ENCODE measurements around the gene ACTR3. TPM values are rescaled to one million over a fixed set of nuclear protein-coding genes. Genes with fewer than 3 reads are reported as not detected.

Gene ACTR3
- total and polyA plus RNA-seq, 11 donors: 15.3 to 238 (median 115) TPM

GRCh38 chr2:113878743-113879142, 11.1 kb upstream of the ACTR3 start:
- intact Hi-C loops (cut with DNase I): no loop called here
- no peak for ATAC-seq
- no peaks in the 10 kb centered on the region for H3K27me3 ChIP-seq
- 83 to 95% (median 91%) methylated on average over 1 of the region's 1 CpG for WGBS, 4 donors
- no peak overlapping the region for H3K4me3 ChIP-seq
- no peaks in the 10 kb centered on the region for H3K9me3 ChIP-seq
- no peak overlapping the region for H3K27ac ChIP-seq
- peaks cover 0 to 3% (median 0%) of the 10 kb centered on the region in 9 donors for H3K36me3 ChIP-seq
- DNase-seq: no peak
- no peak for TF ChIP-seq CTCF (IDR thresholded peaks at IDR 0.05)
- no peak for TF ChIP-seq POLR2A (IDR thresholded peaks at IDR 0.05)
- peaks cover 0 to 21% (median 7%) of the 10 kb centered on the region in 12 donors for H3K4me1 ChIP-seq

- Histone ChIP-seq H3K4me1 (peaks cover 0 to 21% (median 7%) of the 10 kb centered on the region in 12 donors), H3K4me3 (no peak overlapping the region), H3K36me3 (peaks cover 0 to 3% (median 0%) of the 10 kb centered on the region in 9 donors), H3K27me3 (no peaks in the 10 kb centered on the region), H3K9me3 (no peaks in the 10 kb centered on the region), H3K27ac (peak overlapping the region in 1 of 12 donors; percentile 1)
- intact Hi-C loops (cut with DNase I): no loop called here
- DNase-seq: no peak
- WGBS, 4 donors: 31 to 51% (median 44%) methylated on average over 3 of the region's 3 CpGs
- ATAC-seq: peak in 3 of 4 donors; percentile 55 to 77 (median 64)
- TF ChIP-seq CTCF (IDR thresholded peaks at IDR 0.05): no peak
- no peak for TF ChIP-seq POLR2A (IDR thresholded peaks at IDR 0.05)
Observed at GRCh38 chr2:113879457-113879856, 10.4 kb upstream of the ACTR3 start.

GRCh38 chr2:113886479-113887008, 3.3 kb upstream of the ACTR3 start:
- H3K4me1 ChIP-seq: peaks cover 0 to 45% (median 22%) of the 10 kb centered on the region in 12 donors
- H3K9me3 ChIP-seq: no peaks in the 10 kb centered on the region
- peak overlapping the region in 9 of 12 donors; percentile 2 to 99 (median 24) for H3K27ac ChIP-seq
- peak in 2 of 4 donors; percentile 13 to 21 for ATAC-seq
- H3K36me3 ChIP-seq: peaks cover 0 to 3% (median 0%) of the 10 kb centered on the region in 9 donors
- intact Hi-C loops (cut with DNase I): loop anchor here in 5 of 10 donors (5.0 to 10.0 kb wide), 3 partner anchors 124 to 132 kb away; partner anchors contain the start of gene SLC35F5 (in 4 of the 5)
- H3K4me3 ChIP-seq: peak overlapping the region in 1 of 12 donors; percentile 15
- no peak for TF ChIP-seq CTCF (IDR thresholded peaks at IDR 0.05)
- TF ChIP-seq POLR2A (IDR thresholded peaks at IDR 0.05): no peak
- WGBS, 4 donors: 48 to 66% (median 62%) methylated on average over 2 of the region's 2 CpGs
- DNase-seq: peak in 4 of 5 donors; percentile 41 to 64 (median 56)
- H3K27me3 ChIP-seq: no peaks in the 10 kb centered on the region

GRCh38 chr2:113887009-113887792, 2.7 kb upstream of the ACTR3 start:
- intact Hi-C loops (cut with DNase I): loop anchor here in 5 of 10 donors (5.0 to 10.0 kb wide), 3 partner anchors 125 to 132 kb away; partner anchors contain the start of gene SLC35F5 (in 4 of the 5)
- H3K4me1 ChIP-seq: peaks cover 0 to 52% (median 29%) of the 10 kb centered on the region in 12 donors
- TF ChIP-seq POLR2A (IDR thresholded peaks at IDR 0.05) (no peak), CTCF (IDR thresholded peaks at IDR 0.05) (no peak)
- H3K4me3 ChIP-seq: peak overlapping the region in 1 of 12 donors; percentile 15
- DNase-seq (no peak), ATAC-seq (no peak)
- no peaks in the 10 kb centered on the region for H3K9me3 ChIP-seq
- 78 to 98% (median 88%) methylated on average over 6 to 7 of the region's 7 CpGs for WGBS, 4 donors
- no peaks in the 10 kb centered on the region for H3K27me3 ChIP-seq
- peak overlapping the region in 8 of 12 donors; percentile 5 to 99 (median 28) for H3K27ac ChIP-seq
- no peaks in the 10 kb centered on the region for H3K36me3 ChIP-seq

Data from heart left ventricle (tissue), 16 donors.